Neural progenitor cell (in vitro differentiated cells): ENCODE results near the gene PKNOX2. TPM values are rescaled to one million over a fixed set of nuclear protein-coding genes. Genes with fewer than 3 reads are reported as not detected.

Experiments
- DNase-seq: peaks from one replicate; pipeline ENCODE4 v3.0.0-alpha.2; 2016; ENCODE audit warnings: low spot score
- H2AFZ ChIP-seq: fragments of 200-600 bp; sonication (generic); replicated peaks from 2 replicates; pipeline ENCODE4 v1.6.1; 2016; ENCODE audit warnings: antibody characterized with exemption
- H3F3A ChIP-seq: fragments of 200-600 bp; sonication (generic); 2 replicates; pipeline ENCODE4 v1.6.1; 2016; ENCODE audit warnings: antibody characterized with exemption, low read depth
- H3K27ac ChIP-seq: fragments of 200-600 bp; sonication (generic); 2 replicates; pipeline ENCODE4 v1.5.1; 2016; ENCODE audit warnings: mild to moderate bottlenecking
- H3K27me3 ChIP-seq: fragments of 200-600 bp; sonication (generic); 2 replicates; pipeline ENCODE4 v1.6.1; 2016; ENCODE audit warnings: mild to moderate bottlenecking, moderate library complexity
- H3K36me3 ChIP-seq: fragments of 200-600 bp; sonication (generic); 2 replicates; pipeline ENCODE4 v1.5.1; 2016
- H3K4me1 ChIP-seq: fragments of 200-600 bp; sonication (generic); 2 replicates; pipeline ENCODE4 v1.6.1; 2016; ENCODE audit warnings: mixed run types
- H3K4me2 ChIP-seq: fragments of 200-600 bp; sonication (generic); 2 replicates; pipeline ENCODE4 v1.6.1; 2016
- H3K4me3 ChIP-seq: fragments of 200-600 bp; sonication (generic); 2 replicates; pipeline ENCODE4 v1.5.1; 2016
- H3K79me2 ChIP-seq: fragments of 200-600 bp; sonication (generic); 2 replicates; pipeline ENCODE4 v1.6.1; 2016; ENCODE audit warnings: low read depth
- H3K9ac ChIP-seq: fragments of 200-600 bp; sonication (generic); 2 replicates; pipeline ENCODE4 v1.6.1; 2016
- H3K9me3 ChIP-seq: fragments of 200-600 bp; sonication (generic); 2 replicates; pipeline ENCODE4 v1.5.1; 2016; ENCODE audit warnings: low read depth
- H4K20me1 ChIP-seq: fragments of 200-600 bp; sonication (generic); 2 replicates; pipeline ENCODE4 v1.6.1; 2016; ENCODE audit warnings: low read depth
- H3K27ac Mint-ChIP-seq: 3 replicates; pipeline ENCODE4 v1.8.0; 2021; ENCODE audit warnings: mixed read lengths
- H3K27me3 Mint-ChIP-seq: 2 replicates; pipeline ENCODE4 v1.8.0; 2022; ENCODE audit warnings: low read depth, mild to moderate bottlenecking, inconsistent platforms, moderate library complexity, mixed read lengths; ENCODE audit not compliant: insufficient read depth
- H3K36me3 Mint-ChIP-seq: 3 replicates; pipeline ENCODE4 v1.8.0; 2021; ENCODE audit warnings: mixed read lengths
- H3K4me1 Mint-ChIP-seq: 3 replicates; pipeline ENCODE4 v1.8.0; 2021; ENCODE audit warnings: mixed read lengths
- H3K4me3 Mint-ChIP-seq: 3 replicates; pipeline ENCODE4 v1.8.0; 2021; ENCODE audit warnings: mild to moderate bottlenecking, moderate library complexity, mixed read lengths
- H3K9me3 Mint-ChIP-seq: 3 replicates; pipeline ENCODE4 v1.8.0; 2020; ENCODE audit warnings: mixed read lengths
- EZH2 ChIP-seq: fragments of 200-600 bp; sonication (generic); IDR thresholded peaks from 2 replicates; pipeline ENCODE4 v1.6.1; 2017; ENCODE audit warnings: antibody characterized with exemption, mild to moderate bottlenecking, moderate library complexity
- EZH2phosphoT487 ChIP-seq: fragments of 200-600 bp; sonication (generic); IDR thresholded peaks from 2 replicates; pipeline ENCODE4 v1.6.1; 2017; ENCODE audit warnings: antibody characterized with exemption
- total RNA-seq: library from RNA; depleted of rRNA; stranded (reverse); fragments of >200 nt; gene quantifications from 2 replicates; pipeline ENCODE4 v1.2.3, GENCODE V29; 2015; ENCODE audit warnings: low replicate concordance
- TF ChIP-seq, protein P1 (sequence below): fragments of 200-600 bp; sonication (generic); IDR thresholded peaks from 2 replicates; pipeline ENCODE4 v1.5.1; 2017; ENCODE audit warnings: antibody characterized with exemption, mild to moderate bottlenecking

PKNOX2 gene
- total RNA-seq, 1 donor from 2014 or later = 4.3 TPM

DNA sequence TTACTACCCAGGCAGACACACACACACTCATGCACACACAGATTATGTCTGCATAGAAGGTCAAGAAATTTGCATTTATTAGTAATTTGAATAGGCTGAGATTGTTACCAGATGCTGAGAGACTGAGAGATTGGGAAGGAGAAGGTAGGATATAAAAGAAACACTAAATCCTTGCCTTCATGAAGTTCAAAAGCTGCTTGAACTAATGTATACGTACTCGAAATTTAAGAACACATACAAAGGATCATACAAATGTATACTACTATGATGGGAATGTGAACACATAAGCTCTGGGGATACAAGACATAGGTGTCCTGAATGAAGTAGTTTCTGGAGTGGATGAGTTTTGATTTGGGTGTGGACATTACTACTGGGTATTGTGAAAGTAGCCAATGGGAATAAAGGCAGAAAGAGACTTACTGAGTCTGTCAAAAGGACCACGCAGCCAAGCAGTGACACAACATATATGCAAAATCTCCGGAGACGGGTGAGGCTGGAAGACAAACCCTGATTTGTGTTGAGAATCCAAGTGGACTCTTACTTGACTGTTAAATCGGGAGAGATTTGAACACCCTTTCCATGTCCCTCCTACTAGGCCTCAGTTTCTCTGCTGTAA is 7.3 kb upstream of the PKNOX2 start:
- H2AFZ ChIP-seq = no peak overlapping the region
- TF ChIP-seq EZH2phosphoT487 (no peak), EZH2 (no peak)
- TF ChIP-seq, protein P1, sequence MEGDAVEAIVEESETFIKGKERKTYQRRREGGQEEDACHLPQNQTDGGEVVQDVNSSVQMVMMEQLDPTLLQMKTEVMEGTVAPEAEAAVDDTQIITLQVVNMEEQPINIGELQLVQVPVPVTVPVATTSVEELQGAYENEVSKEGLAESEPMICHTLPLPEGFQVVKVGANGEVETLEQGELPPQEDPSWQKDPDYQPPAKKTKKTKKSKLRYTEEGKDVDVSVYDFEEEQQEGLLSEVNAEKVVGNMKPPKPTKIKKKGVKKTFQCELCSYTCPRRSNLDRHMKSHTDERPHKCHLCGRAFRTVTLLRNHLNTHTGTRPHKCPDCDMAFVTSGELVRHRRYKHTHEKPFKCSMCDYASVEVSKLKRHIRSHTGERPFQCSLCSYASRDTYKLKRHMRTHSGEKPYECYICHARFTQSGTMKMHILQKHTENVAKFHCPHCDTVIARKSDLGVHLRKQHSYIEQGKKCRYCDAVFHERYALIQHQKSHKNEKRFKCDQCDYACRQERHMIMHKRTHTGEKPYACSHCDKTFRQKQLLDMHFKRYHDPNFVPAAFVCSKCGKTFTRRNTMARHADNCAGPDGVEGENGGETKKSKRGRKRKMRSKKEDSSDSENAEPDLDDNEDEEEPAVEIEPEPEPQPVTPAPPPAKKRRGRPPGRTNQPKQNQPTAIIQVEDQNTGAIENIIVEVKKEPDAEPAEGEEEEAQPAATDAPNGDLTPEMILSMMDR = no peak
- H3K27me3 ChIP-seq = no peaks in the 10 kb centered on the region
- Mint-ChIP-seq H3K36me3 (no peaks in the 10 kb centered on the region), H3K27ac (no peak overlapping the region), H3K9me3 (no peaks in the 10 kb centered on the region), H3K4me3 (no peak overlapping the region), H3K4me1 (peaks cover 54% of the 10 kb centered on the region), H3K27me3 (peaks cover 5% of the 10 kb centered on the region)
- no peaks in the 10 kb centered on the region for H3K9me3 ChIP-seq
- no peak overlapping the region for H3K4me3 ChIP-seq
- no peak overlapping the region for H3K4me2 ChIP-seq
- H3K79me2 ChIP-seq = no peaks in the 10 kb centered on the region
- no peak overlapping the region for H3K27ac ChIP-seq
- no peak overlapping the region for H3K9ac ChIP-seq
- H4K20me1 ChIP-seq = no peaks in the 10 kb centered on the region
- no peak for DNase-seq
- no peaks in the 10 kb centered on the region for H3K36me3 ChIP-seq
- peaks cover under 1% of the 10 kb centered on the region for H3K4me1 ChIP-seq
- peaks cover 11% of the 10 kb centered on the region for H3F3A ChIP-seq

DNA sequence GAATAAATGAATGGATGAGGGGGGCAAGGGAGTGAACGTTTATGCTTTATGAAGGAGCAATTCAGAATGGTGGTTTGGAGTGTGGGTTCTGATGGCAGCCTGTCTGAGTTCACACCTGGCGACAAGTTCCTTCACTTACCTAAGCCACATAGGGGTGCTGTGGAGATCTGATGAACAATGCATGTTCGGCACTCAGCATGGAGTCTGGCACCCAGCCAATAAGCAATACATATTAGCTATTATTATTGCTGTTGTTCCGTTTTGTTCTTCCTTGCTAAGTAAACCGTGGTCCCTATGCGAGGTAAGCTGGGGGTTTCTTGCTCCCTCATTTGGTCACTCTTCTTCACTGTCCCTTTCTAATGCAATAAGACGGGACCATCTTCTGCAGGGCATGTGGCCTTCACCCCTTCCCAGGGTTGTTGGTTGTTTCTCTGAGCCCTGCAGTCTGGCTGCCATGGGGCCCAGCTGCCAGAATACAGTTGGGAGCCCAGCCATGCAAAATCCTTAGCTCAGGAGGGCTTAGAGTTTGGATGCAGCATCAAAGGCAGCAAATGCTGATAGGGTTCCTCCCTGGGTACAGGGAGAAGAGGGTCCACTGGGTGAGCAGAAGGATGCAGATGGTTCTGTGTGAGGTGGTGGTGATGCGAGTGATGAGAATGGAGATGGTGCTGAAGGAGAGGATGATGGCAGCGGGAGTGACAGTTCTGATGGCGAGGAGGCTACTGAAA is 6.4 kb upstream of the PKNOX2 start:
- Histone ChIP-seq H3K9ac (no peak overlapping the region), H2AFZ (no peak overlapping the region), H3K27me3 (no peaks in the 10 kb centered on the region), H3K4me1 (peaks cover 9% of the 10 kb centered on the region), H3K79me2 (no peaks in the 10 kb centered on the region), H3K27ac (no peak overlapping the region), H3K9me3 (no peaks in the 10 kb centered on the region), H4K20me1 (peaks cover under 1% of the 10 kb centered on the region), H3K4me2 (no peak overlapping the region), H3F3A (peaks cover 18% of the 10 kb centered on the region), H3K4me3 (no peak overlapping the region), H3K36me3 (no peaks in the 10 kb centered on the region)
- Mint-ChIP-seq H3K4me1 (peaks cover 63% of the 10 kb centered on the region), H3K36me3 (no peaks in the 10 kb centered on the region), H3K27ac (peak overlapping the region; percentile 28), H3K27me3 (peaks cover 5% of the 10 kb centered on the region), H3K9me3 (no peaks in the 10 kb centered on the region), H3K4me3 (no peak overlapping the region)
- DNase-seq = no peak
- no peak for TF ChIP-seq EZH2
- TF ChIP-seq EZH2phosphoT487 = no peak
- TF ChIP-seq, protein P1 = no peak

DNA sequence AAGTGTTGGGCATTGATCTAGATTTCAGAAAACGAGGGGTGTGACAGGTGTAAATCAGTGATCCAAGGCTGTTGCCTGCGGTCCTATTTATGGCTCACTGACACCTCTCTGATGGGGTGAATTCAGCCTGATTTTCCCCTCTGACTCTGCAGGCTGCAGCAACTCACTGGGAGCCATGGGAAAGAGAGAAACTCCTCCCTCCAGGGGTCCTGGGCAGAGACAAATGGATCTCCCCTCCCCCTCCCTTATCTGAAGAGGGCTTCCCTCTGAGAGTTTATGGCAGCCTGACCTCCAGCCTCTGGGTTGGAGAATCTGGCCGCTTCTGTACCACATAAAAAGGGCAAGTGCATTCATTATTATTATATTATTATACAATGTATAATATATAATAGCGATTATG is 1.8 kb upstream of the PKNOX2 start:
- no peak for TF ChIP-seq EZH2phosphoT487
- TF ChIP-seq EZH2 = no peak
- TF ChIP-seq, protein P1 = no peak
- Histone ChIP-seq H3K4me2 (peak overlapping the region; percentile 95), H2AFZ (no peak overlapping the region), H3K27me3 (peaks cover 14% of the 10 kb centered on the region), H4K20me1 (peaks cover 15% of the 10 kb centered on the region), H3F3A (peaks cover 42% of the 10 kb centered on the region), H3K9ac (no peak overlapping the region), H3K36me3 (no peaks in the 10 kb centered on the region), H3K27ac (no peak overlapping the region), H3K9me3 (no peaks in the 10 kb centered on the region), H3K4me3 (no peak overlapping the region), H3K79me2 (peaks cover 25% of the 10 kb centered on the region), H3K4me1 (peaks cover 25% of the 10 kb centered on the region)
- Mint-ChIP-seq H3K36me3 (peaks cover 4% of the 10 kb centered on the region), H3K27me3 (peaks cover 13% of the 10 kb centered on the region), H3K4me1 (peaks cover 49% of the 10 kb centered on the region), H3K4me3 (peak overlapping the region; percentile 85), H3K27ac (peak overlapping the region; percentile 98), H3K9me3 (no peaks in the 10 kb centered on the region)
- DNase-seq = peak; percentile 68
